NCI-H446 treated with DMSO at 0.1 percent for 48 hours (cell line): ENCODE results near the gene PLXNA4.

Experiments used
- DNase-seq: peaks from one replicate; lab custom pipeline; 2025; lab: John Stamatoyannopoulos, UW

Gene PLXNA4

GRCh38 chr7:132239422-132239994 is 336.8 kb downstream of the PLXNA4 start:
- DNase-seq, result no peak

DNA sequence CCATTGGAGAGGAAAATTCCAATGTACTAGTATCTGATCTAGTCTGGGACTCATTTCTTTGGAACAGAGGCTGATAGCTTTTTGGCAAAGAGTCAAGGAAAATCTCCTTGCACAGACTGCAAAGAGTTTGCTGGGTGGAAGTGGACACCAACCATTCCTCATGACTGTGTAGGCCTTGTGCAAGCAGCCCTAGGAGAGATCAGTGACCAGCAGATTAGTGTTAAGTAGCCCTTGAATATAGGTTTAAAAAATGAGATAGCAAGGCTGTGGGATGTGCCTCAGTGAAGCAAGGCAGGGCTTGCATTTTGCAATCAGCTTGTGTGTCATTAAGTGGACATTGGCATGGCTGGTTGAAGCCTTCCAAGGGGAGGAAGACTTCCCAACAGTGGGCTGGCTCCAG is 341.6 kb downstream of the PLXNA4 start:
- DNase-seq, result no peak

GRCh38 chr7:132232406-132232805 is 343.9 kb downstream of the PLXNA4 start:
- DNase-seq, result no peak

- DNase-seq, result no peak
These were observed 345.8 kb downstream of the PLXNA4 start for GRCh38 chr7:132230462-132230861.

DNA sequence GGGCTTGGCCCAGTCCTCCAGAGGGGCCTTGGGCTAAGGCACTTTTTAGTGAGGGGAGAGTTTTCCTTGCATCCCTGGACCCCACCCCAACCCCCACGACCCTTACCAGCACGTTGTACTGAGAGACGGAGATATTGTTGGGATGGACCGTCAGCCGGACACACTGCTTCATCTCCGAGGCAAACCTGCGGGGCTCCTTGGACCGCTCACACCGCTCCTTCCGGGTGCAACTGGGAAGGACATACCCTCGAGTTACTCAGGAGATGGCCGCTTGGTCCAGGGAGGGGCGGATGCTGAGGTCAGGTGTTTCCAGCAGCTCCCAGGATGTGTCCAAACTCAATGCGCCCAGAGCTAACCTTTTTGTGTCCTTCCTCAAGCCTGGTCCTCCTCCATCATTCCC is 348.0 kb downstream of the PLXNA4 start:
- no peak for DNase-seq

- no peak for DNase-seq
These were observed 349.3 kb downstream of the PLXNA4 start for GRCh38 chr7:132226957-132227290.

GRCh38 chr7:132226046-132226956 is 350.0 kb downstream of the PLXNA4 start:
- DNase-seq, result no peak

DNA sequence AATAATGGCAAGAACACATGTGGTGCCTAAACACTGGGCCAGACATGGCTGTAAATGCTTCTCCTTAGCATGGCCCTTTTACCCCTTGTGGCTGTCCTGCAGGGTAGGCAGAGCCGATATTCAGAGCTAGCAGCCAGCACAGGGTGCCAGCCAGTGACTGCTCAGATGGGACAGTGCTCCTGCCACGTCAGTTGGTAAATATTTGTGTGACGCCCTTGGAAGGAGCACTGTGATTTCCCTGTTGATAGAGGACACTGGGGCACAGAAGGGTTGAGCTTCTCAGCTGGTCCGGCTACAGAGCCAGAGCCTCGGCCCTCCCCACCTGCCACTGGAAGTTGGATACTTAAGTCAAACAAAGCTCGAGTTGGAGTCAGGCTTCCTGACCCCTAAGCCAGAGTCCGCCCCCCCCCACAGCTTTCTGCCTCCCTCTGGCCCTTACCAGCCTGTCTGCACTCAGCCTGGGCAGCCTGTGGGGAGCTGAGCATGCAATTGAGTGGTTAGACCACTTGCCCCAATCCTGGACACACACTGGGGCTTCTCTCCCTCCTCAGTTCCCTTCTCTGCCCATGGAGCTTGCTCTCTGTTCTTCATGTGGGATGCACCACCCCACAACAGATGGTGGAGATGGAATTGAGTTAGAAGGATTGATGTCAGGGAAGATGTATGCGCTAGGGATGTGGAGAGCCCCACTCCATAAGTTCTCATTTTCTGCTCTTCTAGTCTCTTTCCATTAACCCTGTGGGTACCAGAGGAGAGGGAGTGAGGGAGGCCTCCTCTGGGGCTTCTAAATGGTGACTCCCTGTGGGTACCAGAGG is 350.8 kb downstream of the PLXNA4 start:
- DNase-seq, result no peak

- DNase-seq, result no peak
These were observed 354.9 kb downstream of the PLXNA4 start for GRCh38 chr7:132221356-132221755.

DNA sequence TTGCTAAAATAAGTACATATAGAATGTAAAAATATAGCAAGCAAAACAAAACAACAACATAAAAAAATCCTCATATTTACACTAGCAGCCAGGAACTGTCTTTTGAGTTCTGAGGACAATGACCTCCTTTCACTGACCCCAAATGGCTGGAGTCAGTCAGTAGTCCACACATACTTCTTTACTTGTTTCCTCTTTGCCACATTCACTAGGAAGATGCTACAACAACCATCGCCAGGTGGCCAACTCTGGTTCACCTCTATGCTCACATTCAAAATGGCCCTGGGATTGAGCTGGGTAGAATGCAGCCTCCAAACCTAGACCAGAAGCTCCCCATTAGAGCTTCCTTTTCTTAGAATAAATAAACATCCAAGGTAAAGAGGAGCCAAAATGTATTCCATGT is 356.2 kb downstream of the PLXNA4 start:
- no peak for DNase-seq

DNA sequence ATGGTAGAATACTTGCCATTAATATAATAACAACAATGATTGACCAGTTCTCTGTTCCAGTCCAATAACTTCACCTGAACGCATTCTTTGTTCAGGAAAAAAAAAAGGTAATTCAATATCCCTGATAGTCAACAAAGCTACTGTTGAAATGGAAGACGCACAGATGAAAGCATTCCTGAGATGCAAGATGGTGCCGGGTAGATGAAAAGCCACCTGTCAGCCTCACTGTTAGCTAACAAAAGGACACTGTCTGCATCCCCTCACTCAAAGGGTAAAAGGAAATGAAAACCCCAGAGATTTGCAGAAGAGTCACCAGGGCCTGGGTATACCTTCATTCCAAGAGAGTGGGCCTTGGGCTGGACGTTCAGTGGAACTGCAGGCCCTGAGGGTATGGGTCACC is 357.4 kb downstream of the PLXNA4 start:
- no peak for DNase-seq

GRCh38 chr7:132216847-132217525 is 359.3 kb downstream of the PLXNA4 start:
- DNase-seq, result no peak

GRCh38 chr7:132214452-132214851 is 361.8 kb downstream of the PLXNA4 start:
- DNase-seq, result no peak

DNA sequence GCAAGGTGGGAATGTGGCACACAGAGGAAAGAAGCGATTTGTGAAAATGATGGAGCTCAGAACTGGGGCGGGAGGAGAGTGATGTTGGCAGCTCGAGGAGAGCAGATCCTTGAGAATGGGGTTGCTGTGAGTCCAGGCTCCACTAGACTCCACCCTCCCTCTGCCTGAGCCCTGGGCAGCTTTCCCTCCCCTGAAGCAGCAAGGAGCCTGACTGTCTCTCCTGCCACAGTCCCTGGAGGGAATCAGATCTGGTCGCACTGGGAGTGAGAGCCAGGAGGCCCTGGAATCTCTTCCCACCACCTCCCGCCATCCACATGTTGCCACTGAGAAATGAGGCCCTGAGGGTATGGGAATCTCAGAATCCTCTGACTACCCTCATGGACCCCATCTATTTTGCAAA is 362.7 kb downstream of the PLXNA4 start:
- DNase-seq, result no peak

DNA sequence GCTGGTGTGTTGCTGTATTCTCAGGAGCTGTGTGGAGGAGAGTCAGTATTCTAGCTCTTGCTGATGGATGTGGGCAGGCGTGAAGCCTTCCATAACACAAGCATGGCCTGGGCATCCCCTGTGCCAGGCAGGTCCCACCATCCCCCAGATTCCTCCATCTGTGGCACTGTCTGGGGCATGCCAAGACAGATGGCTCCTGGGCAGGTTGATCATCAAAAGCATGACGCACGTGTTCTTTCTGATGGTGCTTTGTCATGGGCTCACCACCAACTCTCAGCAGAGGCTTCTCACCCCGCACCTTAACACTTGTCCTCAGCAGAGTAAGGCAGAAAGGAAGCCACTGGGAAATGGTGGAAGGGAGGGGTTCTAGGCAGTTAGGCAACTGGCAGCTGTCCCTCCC is 364.3 kb downstream of the PLXNA4 start:
- peak; percentile 2 for DNase-seq

DNA sequence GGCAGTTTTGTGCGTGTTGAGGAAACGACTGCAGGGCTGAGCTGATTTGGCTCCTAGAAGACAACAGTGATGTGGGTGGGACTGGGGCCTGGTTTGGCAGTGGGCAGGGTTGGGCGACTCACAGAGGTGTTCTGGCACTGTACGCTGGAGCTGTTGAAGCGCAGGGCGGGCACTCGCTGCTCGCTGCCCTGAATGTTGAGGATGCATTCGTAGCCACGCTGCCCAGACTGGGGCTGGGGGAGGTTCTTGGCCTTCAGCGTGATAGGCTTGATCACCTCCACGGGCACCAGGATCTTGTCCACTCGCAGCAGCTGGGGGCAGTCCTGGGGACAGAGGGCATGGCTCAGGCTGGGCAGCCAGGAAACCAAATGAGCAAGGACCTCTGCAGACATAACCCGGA is 365.4 kb downstream of the PLXNA4 start:
- no peak for DNase-seq

GRCh38 chr7:132207782-132208181 is 368.5 kb downstream of the PLXNA4 start:
- DNase-seq, result no peak

DNA sequence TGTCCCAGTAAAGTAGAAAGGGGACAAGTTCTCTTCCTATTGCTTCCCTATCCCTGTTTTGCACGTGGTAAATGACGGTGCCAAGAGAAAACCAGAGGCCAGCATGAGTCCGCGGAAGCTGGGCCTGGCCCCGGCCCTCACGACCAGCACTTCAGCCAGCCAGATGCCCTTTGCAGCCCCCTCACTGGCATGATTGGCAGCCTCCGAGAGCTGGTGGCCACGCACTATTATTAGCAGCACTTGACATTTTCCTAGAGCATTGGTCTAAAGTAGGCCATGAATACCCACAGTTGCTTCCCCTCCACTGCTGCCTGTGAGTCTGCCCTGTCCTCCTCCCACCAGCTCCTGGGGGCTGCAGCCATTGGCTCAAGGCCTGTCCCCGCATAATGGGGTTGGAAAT is 369.1 kb downstream of the PLXNA4 start:
- DNase-seq, result no peak

DNA sequence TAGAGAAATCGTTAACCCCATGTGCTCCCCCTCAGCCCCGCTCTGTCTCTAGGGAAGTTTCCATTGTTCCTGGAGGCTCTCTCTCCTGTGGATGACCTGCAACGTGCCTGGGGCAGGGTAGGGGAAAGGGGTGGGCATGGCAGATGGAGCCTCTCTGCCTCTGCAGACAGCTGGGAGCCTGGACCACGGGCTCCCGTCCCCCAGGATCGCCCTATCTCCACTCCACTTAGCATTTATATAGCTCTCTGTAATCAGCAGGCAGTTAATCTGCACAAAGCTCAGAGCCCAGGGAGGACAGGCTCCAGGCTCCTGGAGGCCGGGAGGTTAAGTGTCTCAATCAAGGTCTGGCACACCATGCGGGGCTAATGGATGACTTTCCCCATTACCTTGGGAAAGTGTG is 369.7 kb downstream of the PLXNA4 start:
- DNase-seq, result no peak

- DNase-seq, result no peak
These were observed 370.8 kb downstream of the PLXNA4 start for GRCh38 chr7:132205509-132205908.

- DNase-seq, result no peak
These were observed 373.2 kb downstream of the PLXNA4 start for GRCh38 chr7:132203021-132203420.

- DNase-seq, result no peak
These were observed 373.7 kb downstream of the PLXNA4 start for GRCh38 chr7:132202541-132202940.
